HT1080 (cell line): ENCODE results near the gene ANP32B. TPM values are rescaled to one million over a fixed set of nuclear protein-coding genes. Genes with fewer than 3 reads are reported as not detected.
"Not testable (repeated sequence)": the region's sequence is repeated elsewhere in the genome, so short reads cannot be mapped to it uniquely, and the experiment has no call there.

Experiments
- DNase-seq: peaks from one replicate; pipeline ENCODE4 v3.0.0-alpha.2; 2015; ENCODE audit warnings: low read depth
- polyA plus RNA-seq, 2 experiments: library from polyadenylated mRNA; depleted of rRNA; stranded (reverse); fragments of >200 nt; gene quantifications; 2 replicates each; pipeline ENCODE4 v1.2.3, GENCODE V29; 2015
- total RNA-seq: library from RNA; depleted of rRNA; stranded (reverse); fragments of >200 nt; shearing (Covaris generic); gene quantifications from 2 replicates; pipeline ENCODE4 v1.2.3, GENCODE V29; 2014; rRNA removed

Gene ANP32B
- total RNA-seq, result 16.8 and 53.1 TPM in 2 replicates
- polyA plus RNA-seq (2015; cell fraction: cytosol; rRNA removed), result 258 and 297 TPM in 2 replicates
- polyA plus RNA-seq (2015; cell fraction: nucleus; rRNA removed), result 96.3 and 102 TPM in 2 replicates

- peak; percentile 90 for DNase-seq
Measured at GRCh38 chr9:97982683-97983588, at the start of gene ANP32B. ANP32B (plus strand) TSS chr9:97983341; CDS start chr9:97983556, 215 bp downstream.

- no peak for DNase-seq
Measured at GRCh38 chr9:97934321-97935115, 48.6 kb upstream of the ANP32B start.

- DNase-seq, result no peak
Measured at GRCh38 chr9:97935276-97935675, 47.9 kb upstream of the ANP32B start.

- no peak for DNase-seq
Measured at GRCh38 chr9:97936998-97937397, 46.1 kb upstream of the ANP32B start.

- DNase-seq, result no peak
Measured at GRCh38 chr9:97938081-97938644, 45.0 kb upstream of the ANP32B start, which contains the start of gene HEMGN. HEMGN (minus strand) TSS chr9:97938172; CDS start chr9:97938136, 36 bp downstream.

- no peak for DNase-seq
Measured at GRCh38 chr9:97940233-97940632, 42.9 kb upstream of the ANP32B start.

- DNase-seq, result no peak
Measured at GRCh38 chr9:97940741-97941140, 42.4 kb upstream of the ANP32B start.

GRCh38 chr9:97941323-97941722, 41.8 kb upstream of the ANP32B start:
- DNase-seq, result no peak

GRCh38 chr9:97943308-97943855, 39.8 kb upstream of the ANP32B start:
- DNase-seq, result no peak

GRCh38 chr9:97944612-97945011, 38.5 kb upstream of the ANP32B start:
- no peak for DNase-seq

GRCh38 chr9:97945470-97945869, 37.7 kb upstream of the ANP32B start:
- DNase-seq, result not testable (repeated sequence)

- DNase-seq, result not testable (repeated sequence)
Measured at GRCh38 chr9:97947094-97947493, 36.0 kb upstream of the ANP32B start.

GRCh38 chr9:97950873-97951272, 32.3 kb upstream of the ANP32B start:
- peak; percentile 17 for DNase-seq

GRCh38 chr9:97954550-97954989, 28.6 kb upstream of the ANP32B start:
- DNase-seq, result peak; percentile 18

GRCh38 chr9:97956331-97956730, 26.8 kb upstream of the ANP32B start:
- DNase-seq, result no peak

GRCh38 chr9:97958812-97959511, 24.2 kb upstream of the ANP32B start:
- peak; percentile 69 for DNase-seq

GRCh38 chr9:97959585-97959984, 23.6 kb upstream of the ANP32B start:
- no peak for DNase-seq

- not testable (repeated sequence) for DNase-seq
Measured at GRCh38 chr9:97960678-97961328, 22.3 kb upstream of the ANP32B start.

- peak; percentile 51 for DNase-seq
Measured at GRCh38 chr9:97961361-97961760, 21.8 kb upstream of the ANP32B start.

- no peak for DNase-seq
Measured at GRCh38 chr9:97962136-97962535, 21.0 kb upstream of the ANP32B start.
